SU-DHL-6 (cell line): Measurements from ENCODE around the gene PDLIM4.

ENCODE experiments used
- H2AFZ ChIP-seq: fragments of 200-600 bp; sonication (generic); 2 replicates; pipeline ENCODE4 v1.6.1; 2014; ENCODE audit warnings: low read depth, mild to moderate bottlenecking, moderate library complexity, mixed read lengths, antibody characterized with exemption, low read length; ENCODE audit not compliant: severe bottlenecking
- H3F3A ChIP-seq: fragments of 200-600 bp; shearing (Covaris generic); 2 replicates; pipeline ENCODE4 v1.6.0; 2016; ENCODE audit warnings: antibody characterized with exemption, mild to moderate bottlenecking; ENCODE audit not compliant: insufficient read depth
- H3K27ac ChIP-seq: fragments of 200-600 bp; sonication (generic); 2 replicates; pipeline ENCODE4 v1.5.1; 2016; ENCODE audit warnings: low read depth, mild to moderate bottlenecking, low read length, moderate library complexity, mixed read lengths
- H3K27me3 ChIP-seq: fragments of 200-600 bp; sonication (generic), shearing (Covaris generic); 2 replicates; pipeline ENCODE4 v1.6.0; 2014; ENCODE audit warnings: mild to moderate bottlenecking, low read length
- H3K36me3 ChIP-seq: fragments of 200-600 bp; sonication (generic); 2 replicates; pipeline ENCODE4 v1.6.1; 2014; ENCODE audit warnings: mild to moderate bottlenecking, low read length, mixed read lengths
- H3K4me2 ChIP-seq: fragments of 300-600, 200-600 bp; shearing (Covaris generic), sonication (generic); 2 replicates; pipeline ENCODE4 v1.6.0; 2014; ENCODE audit warnings: low read length, low read depth, mild to moderate bottlenecking; ENCODE audit not compliant: poor library complexity, severe bottlenecking
- H3K4me3 ChIP-seq: fragments of 200-600 bp; sonication (generic); 2 replicates; pipeline ENCODE4 v1.5.1; 2014; ENCODE audit warnings: antibody characterized with exemption, low read length, mild to moderate bottlenecking, mixed read lengths; ENCODE audit not compliant: insufficient read depth, poor library complexity, severe bottlenecking
- H3K79me2 ChIP-seq: fragments of 200-600 bp; sonication (generic); 2 replicates; pipeline ENCODE4 v1.6.1; 2014; ENCODE audit warnings: mild to moderate bottlenecking, low read length, moderate library complexity; ENCODE audit not compliant: insufficient read depth
- H3K9ac ChIP-seq: fragments of 200-600 bp; sonication (generic); 2 replicates; pipeline ENCODE4 v1.7.0; 2014; ENCODE audit warnings: mild to moderate bottlenecking, low read length
- H3K9me2 ChIP-seq: fragments of 200-600 bp; sonication (generic); replicated peaks from 2 replicates; pipeline ENCODE4 v1.6.1; 2014; ENCODE audit warnings: low read length; ENCODE audit not compliant: insufficient read depth
- H3K9me3 ChIP-seq: fragments of 200-600 bp; sonication (generic); 2 replicates; pipeline ENCODE4 v1.6.1; 2014; ENCODE audit warnings: low read length, mixed read lengths; ENCODE audit not compliant: insufficient read depth
- H4K20me1 ChIP-seq: fragments of 200-600 bp; sonication (generic); 2 replicates; pipeline ENCODE4 v1.6.1; 2014; ENCODE audit warnings: low read depth, mild to moderate bottlenecking, antibody characterized with exemption, low read length, moderate library complexity, mixed read lengths
- EZH2phosphoT487 ChIP-seq: fragments of 200-600 bp; sonication (generic), shearing (Covaris generic); conservative IDR thresholded peaks from 2 replicates; pipeline ENCODE4 v1.6.1; 2018; ENCODE audit warnings: mild to moderate bottlenecking, antibody characterized with exemption, low read length, moderate library complexity, mixed read lengths
- TF ChIP-seq, protein P1 (sequence below): fragments of 200-600 bp; sonication (generic); IDR thresholded peaks from one replicate; pipeline ENCODE4 v1.5.1; 2017; ENCODE audit warnings: antibody characterized with exemption, mild to moderate bottlenecking, low read length, moderate library complexity; ENCODE audit not compliant: insufficient read depth, poor library complexity, severe bottlenecking

PDLIM4 gene

DNA sequence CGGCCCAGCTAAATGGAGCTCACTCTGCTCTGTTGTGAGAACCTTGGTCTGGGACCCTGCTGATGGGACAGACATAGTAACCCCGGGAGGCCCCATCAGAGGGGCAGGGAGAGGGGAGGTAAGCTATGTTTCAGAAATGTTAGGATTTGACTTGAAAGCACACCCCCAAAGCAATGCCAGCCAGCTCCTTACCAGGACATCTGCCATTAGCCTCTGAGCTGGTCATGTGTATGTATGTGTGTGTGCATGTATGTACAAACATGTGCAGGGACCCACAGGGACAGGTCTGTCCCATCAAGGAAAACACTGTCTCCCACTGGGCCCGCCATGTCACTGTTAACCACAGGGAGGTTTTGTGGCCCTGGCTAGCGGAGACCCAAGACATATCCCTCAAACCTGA, 51.2 kb downstream of the PDLIM4 start:
- Histone ChIP-seq H3K9me2 (no peaks in the 10 kb centered on the region), H3K9me3 (no peaks in the 10 kb centered on the region), H3K36me3 (no peaks in the 10 kb centered on the region), H3K79me2 (no peaks in the 10 kb centered on the region), H2AFZ (no peak overlapping the region), H3K27ac (no peak overlapping the region), H4K20me1 (no peaks in the 10 kb centered on the region), H3F3A (no peaks in the 10 kb centered on the region), H3K27me3 (no peaks in the 10 kb centered on the region), H3K4me3 (no peak overlapping the region), H3K4me2 (no peak overlapping the region), H3K9ac (no peak overlapping the region)
- TF ChIP-seq, protein P1, sequence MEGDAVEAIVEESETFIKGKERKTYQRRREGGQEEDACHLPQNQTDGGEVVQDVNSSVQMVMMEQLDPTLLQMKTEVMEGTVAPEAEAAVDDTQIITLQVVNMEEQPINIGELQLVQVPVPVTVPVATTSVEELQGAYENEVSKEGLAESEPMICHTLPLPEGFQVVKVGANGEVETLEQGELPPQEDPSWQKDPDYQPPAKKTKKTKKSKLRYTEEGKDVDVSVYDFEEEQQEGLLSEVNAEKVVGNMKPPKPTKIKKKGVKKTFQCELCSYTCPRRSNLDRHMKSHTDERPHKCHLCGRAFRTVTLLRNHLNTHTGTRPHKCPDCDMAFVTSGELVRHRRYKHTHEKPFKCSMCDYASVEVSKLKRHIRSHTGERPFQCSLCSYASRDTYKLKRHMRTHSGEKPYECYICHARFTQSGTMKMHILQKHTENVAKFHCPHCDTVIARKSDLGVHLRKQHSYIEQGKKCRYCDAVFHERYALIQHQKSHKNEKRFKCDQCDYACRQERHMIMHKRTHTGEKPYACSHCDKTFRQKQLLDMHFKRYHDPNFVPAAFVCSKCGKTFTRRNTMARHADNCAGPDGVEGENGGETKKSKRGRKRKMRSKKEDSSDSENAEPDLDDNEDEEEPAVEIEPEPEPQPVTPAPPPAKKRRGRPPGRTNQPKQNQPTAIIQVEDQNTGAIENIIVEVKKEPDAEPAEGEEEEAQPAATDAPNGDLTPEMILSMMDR: no peak
- no peak for TF ChIP-seq EZH2phosphoT487

DNA sequence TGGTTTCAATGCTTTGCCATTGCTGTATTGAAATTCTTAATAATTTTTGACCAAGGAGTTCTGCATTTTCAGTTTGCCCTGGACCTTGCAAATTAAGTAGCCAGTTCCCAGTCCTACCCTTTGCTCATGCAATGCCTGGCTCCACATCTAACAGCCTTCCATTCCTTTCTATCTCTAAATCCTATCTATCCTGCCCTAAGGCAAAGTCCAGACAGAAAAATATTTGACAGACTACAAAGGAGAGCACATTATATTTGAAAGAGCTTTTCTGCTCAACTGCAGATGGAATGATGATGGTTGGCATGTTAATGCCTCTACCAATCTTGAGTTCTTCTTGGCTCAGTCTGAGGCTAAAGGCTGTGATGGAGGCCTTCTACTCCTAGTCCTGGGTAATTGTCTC, 52.2 kb downstream of the PDLIM4 start:
- Histone ChIP-seq H4K20me1 (no peaks in the 10 kb centered on the region), H3K27ac (no peak overlapping the region), H3K9me3 (no peaks in the 10 kb centered on the region)

DNA sequence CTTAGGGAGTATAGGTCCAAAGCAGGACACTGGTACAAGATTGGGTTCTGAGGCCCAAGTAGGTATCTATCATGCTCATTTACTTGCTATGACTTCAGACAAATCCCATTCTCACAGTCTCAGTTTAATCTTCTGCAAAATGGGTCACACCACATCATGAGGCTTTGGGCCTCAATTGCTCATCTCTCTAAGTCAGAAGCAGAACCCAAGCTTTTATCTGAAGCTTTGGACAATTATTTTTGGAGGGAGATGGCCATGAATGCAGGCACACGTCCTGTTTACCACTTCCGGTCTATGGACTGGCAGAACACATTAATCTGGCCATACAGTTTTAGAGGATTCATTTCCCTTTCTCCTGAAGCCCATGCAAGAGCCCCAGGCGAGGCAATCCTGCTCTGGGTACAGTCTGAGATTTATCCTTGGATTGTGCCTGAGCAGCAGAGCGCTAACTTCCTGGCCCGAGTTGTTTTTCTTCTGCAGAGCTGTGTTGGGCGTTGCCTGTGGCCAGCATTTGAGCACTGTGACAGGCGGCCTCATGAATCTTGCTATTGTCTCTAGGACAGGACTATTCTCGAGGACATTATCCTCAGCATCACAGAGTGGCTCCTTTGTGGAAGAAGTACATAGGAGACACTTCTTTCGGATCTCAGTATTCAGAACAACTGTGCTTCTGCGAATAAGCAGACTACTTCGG, 52.8 kb downstream of the PDLIM4 start:
- no peaks in the 10 kb centered on the region for H3K79me2 ChIP-seq
- no peaks in the 10 kb centered on the region for H4K20me1 ChIP-seq
- H3K4me2 ChIP-seq: no peak overlapping the region
- H3K4me3 ChIP-seq: no peak overlapping the region
- TF ChIP-seq, protein P1: no peak
- TF ChIP-seq EZH2phosphoT487: no peak
- H2AFZ ChIP-seq: no peak overlapping the region
- H3K27ac ChIP-seq: no peak overlapping the region
- H3K9ac ChIP-seq: no peak overlapping the region
- no peaks in the 10 kb centered on the region for H3K27me3 ChIP-seq
- H3K9me3 ChIP-seq: no peaks in the 10 kb centered on the region
- H3K36me3 ChIP-seq: no peaks in the 10 kb centered on the region
- no peaks in the 10 kb centered on the region for H3K9me2 ChIP-seq
- H3F3A ChIP-seq: no peaks in the 10 kb centered on the region

More for the DNA sequence above, 52.2 kb downstream of the PDLIM4 start:
- no peak for TF ChIP-seq EZH2phosphoT487
- TF ChIP-seq, protein P1: no peak
- H3K36me3 ChIP-seq: no peaks in the 10 kb centered on the region
- H3F3A ChIP-seq: no peaks in the 10 kb centered on the region
- no peak overlapping the region for H3K4me2 ChIP-seq
- no peaks in the 10 kb centered on the region for H3K79me2 ChIP-seq
- no peak overlapping the region for H3K9ac ChIP-seq
- no peaks in the 10 kb centered on the region for H3K9me2 ChIP-seq
- no peak overlapping the region for H3K4me3 ChIP-seq
- H3K27me3 ChIP-seq: no peaks in the 10 kb centered on the region
- no peak overlapping the region for H2AFZ ChIP-seq
